ENCODE data around the gene RAB8B. TPM values are rescaled to one million over a fixed set of nuclear protein-coding genes. Genes with fewer than 3 reads are reported as not detected.

The RAB8B gene
- total RNA-seq, 2 experiments from 2014 or later = 115 to 150 TPM

Other genes starting within 250 kb of the RAB8B start
- 1 to 10 TPM; 4.0 to 4.5 TPM for gene TPM1, start 146.9 kb upstream of the RAB8B start, total RNA-seq
- 1 to 10 TPM; 6.9 to 7.9 TPM for gene LACTB, start 67.7 kb upstream of the RAB8B start, total RNA-seq
- 100 to 1,000 TPM; 219 to 226 TPM for gene RPS27L, start 32.1 kb upstream of the RAB8B start, total RNA-seq
- 1 to 10 TPM; 7.3 to 9.1 TPM for gene APH1B, start 88.0 kb downstream of the RAB8B start, total RNA-seq
- not detected for gene CA12, start 192.2 kb downstream of the RAB8B start, total RNA-seq

Data from activated CD4-positive, alpha-beta T cell treated with anti-CD3 and anti-CD28 coated beads, Interleukin-2, amount 10 ng/mL, durations not matched to agents 7 days and 5 days (primary cell).